GM18870 (cell line): Measurements from ENCODE around the gene LIMCH1.

Experiments used
- ATAC-seq: cut with Tn5 transposase; IDR thresholded peaks from one replicate; pipeline ENCODE4 v1.9.1; 2021; ENCODE audit warnings: moderate library complexity; ENCODE audit not compliant: unreplicated experiment

LIMCH1 gene

GRCh38 chr4:41528512-41529205, 9.3 kb upstream of the LIMCH1 start:
- no peak for ATAC-seq

GRCh38 chr4:41530741-41531140, 7.2 kb upstream of the LIMCH1 start:
- ATAC-seq, result no peak

GRCh38 chr4:41532336-41532735, 5.6 kb upstream of the LIMCH1 start:
- ATAC-seq, result no peak

GRCh38 chr4:41532882-41533281, 5.1 kb upstream of the LIMCH1 start:
- no peak for ATAC-seq

- ATAC-seq, result no peak
These were observed 4.3 kb upstream of the LIMCH1 start for GRCh38 chr4:41533680-41534079.

- no peak for ATAC-seq
These were observed 3.6 kb upstream of the LIMCH1 start for GRCh38 chr4:41534404-41534803.

DNA sequence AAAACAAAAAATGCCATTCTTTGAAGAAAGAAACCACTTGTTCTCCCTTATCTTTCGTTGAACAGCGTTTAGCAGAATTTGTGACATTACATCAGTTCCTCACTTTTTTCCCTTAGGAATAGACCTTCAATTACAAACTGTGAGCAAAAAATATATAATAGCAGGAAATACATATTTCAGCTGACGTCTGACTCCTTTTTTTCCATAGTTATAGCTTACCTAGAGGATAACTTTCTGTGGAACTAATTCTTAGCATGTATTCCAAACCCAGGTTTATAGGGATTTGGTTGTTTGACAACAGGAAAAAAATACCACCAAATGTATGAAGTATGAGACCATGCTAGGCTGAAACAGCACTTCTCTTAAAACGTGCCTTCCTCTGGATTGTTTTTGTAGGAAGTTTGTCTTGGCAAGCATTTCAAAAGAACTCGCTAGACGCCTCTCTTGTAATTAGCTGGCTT, 2.0 kb upstream of the LIMCH1 start:
- no peak for ATAC-seq

- ATAC-seq, result no peak
These were observed 566 bp upstream of the LIMCH1 start for GRCh38 chr4:41537292-41537890.

DNA sequence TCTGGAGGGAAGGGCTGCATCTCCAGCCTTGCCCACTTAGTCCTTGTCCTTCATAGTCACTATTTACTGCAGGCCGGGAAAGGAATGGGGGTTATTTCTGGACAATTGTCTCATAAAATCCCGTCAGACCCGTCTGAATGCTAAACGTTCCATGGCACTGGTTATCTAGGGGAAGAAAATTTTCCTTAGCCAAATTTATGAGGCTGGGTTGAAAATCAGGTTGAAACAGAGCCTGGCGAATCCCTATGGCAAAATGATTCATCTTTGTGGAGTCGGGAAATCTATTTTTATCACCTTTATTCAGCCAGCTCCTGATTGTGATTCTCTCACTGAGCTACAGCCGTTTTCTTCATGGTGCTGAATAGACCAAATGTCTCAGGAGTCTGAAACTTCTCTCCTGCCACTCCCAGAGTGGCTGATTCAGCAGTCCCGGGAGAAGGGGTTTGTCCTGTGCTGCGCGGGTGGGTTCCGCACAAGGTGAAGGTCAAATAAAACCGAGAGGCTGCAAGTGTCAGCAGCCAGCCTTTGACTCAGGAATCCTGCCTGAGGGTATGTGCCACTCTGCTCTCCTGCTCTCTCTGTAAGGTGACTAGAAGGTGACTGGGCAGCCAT, 1.0 kb downstream of the LIMCH1 start:
- ATAC-seq, result no peak

DNA sequence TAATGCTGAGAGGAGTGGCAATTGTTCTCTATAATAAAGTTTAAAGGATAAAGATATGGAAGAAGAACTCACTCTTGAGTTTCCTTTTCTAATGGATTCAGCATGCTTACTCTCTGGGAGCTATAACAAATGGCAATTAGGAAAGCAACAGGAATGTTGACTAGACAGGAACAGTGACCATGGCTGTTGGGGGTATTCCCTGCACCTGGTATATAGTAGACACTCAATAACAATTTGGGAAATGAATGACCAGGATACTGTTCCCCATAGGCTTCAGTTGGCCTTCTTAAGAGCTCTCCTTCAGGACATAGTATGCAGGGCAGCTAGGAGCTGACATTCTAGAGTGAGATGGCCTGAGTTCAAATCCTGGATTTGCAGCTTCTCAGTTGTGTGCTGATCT, 1.8 kb downstream of the LIMCH1 start:
- ATAC-seq, result no peak

DNA sequence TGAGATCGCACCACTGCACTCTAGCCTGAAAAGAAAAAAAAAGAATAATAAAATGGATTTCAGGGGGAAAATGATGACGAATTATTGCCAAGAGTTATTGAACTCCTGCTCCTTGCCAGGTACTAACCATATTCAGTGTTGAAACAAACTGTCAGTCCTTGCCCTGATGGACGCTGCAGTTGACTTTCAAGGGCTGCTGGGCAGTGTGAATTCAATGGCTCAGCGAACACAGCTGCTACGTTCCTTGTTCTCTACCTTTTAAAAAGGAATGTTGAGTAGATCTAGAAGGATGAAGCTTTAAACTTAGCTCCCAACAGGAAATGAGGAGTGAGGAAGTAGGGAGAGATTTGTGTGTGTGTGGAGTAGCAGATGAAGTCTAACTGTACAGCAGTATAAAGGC, 2.7 kb downstream of the LIMCH1 start:
- no peak for ATAC-seq

- no peak for ATAC-seq
These were observed 3.7 kb downstream of the LIMCH1 start for GRCh38 chr4:41541687-41542094.

- no peak for ATAC-seq
These were observed 4.7 kb downstream of the LIMCH1 start for GRCh38 chr4:41542526-41543275.

- ATAC-seq, result no peak
These were observed 7.3 kb downstream of the LIMCH1 start for GRCh38 chr4:41545238-41545637.

GRCh38 chr4:41546638-41547037, 8.7 kb downstream of the LIMCH1 start:
- no peak for ATAC-seq

DNA sequence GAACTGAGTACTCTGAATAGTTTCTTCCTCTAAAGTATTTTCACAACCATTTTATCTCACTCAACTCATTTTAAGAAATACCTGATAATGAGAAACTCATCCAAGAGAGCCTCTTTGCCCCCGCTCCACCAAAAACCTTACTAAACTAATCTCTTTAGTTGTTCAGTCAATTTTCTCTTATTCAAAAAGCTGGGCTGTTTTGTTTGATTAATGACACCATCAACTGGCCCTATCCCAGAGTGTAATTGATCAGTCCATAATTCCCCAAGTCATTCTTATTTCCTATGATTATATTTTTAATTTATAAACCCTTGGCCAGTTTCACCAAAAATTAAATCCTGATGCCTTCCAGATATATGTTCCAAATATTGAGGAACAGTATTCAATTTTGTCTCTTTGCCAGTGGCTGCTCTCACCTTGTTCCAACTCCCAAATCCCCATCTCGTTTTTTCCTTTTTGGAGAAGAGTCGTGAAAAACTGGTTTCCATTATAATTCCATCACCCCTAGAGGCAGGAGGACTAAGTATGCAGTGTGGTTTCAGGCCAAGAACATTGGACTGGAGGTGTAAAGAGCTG, 10.4 kb downstream of the LIMCH1 start:
- no peak for ATAC-seq

GRCh38 chr4:41549478-41549877, 11.5 kb downstream of the LIMCH1 start:
- no peak for ATAC-seq

- ATAC-seq, result no peak
These were observed 12.4 kb downstream of the LIMCH1 start for GRCh38 chr4:41550308-41550707.

GRCh38 chr4:41551536-41551935, 13.6 kb downstream of the LIMCH1 start:
- no peak for ATAC-seq

DNA sequence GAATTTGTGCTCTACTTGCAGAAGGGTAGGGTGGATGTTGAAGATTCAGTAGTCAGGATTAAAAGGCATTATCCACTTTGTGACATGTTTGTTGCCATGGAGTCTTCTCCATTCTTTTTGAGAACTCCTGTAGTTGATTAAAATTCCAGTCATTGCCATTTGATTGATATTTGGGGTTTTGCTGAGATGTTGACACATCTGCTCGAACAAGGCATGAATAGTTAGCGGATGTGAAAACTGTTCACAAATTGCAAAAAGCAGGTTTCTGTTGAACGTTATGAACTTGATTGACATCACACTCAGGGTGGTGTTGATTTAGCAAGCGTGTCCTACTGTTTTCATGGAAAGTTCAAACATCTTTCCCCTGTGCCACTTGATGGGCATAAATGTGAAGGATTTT, 16.9 kb downstream of the LIMCH1 start:
- ATAC-seq, result no peak

- no peak for ATAC-seq
These were observed 18.6 kb downstream of the LIMCH1 start for GRCh38 chr4:41556526-41556925.
